ENCODE results near the gene PTPRD. TPM values are rescaled to one million over a fixed set of nuclear protein-coding genes. Genes with fewer than 3 reads are reported as not detected.

The PTPRD gene
- total and polyA plus RNA-seq, 2 donors (not counting 1 experiment from before 2014, with no cell fraction given) = not detected

- Histone ChIP-seq H3K4me2 (replicated peaks; ENCODE audit: low read depth, low read length, poor library complexity, severe bottlenecking) (no peak overlapping the region), H3K27me3 (replicated peaks in 1 of 4; ENCODE audit: control extremely low read depth in 1 of 4, control insufficient read depth in 3 of 4, insufficient read depth in 4 of 4, low read length in 3 of 4) (no peaks in the 10 kb centered on the region), H3K4me1 (ENCODE audit: control insufficient read depth in 2 of 2, insufficient read depth in 2 of 2, low read length in 2 of 2) (no peaks in the 10 kb centered on the region), H3K9ac (ENCODE audit: low read length) (no peak overlapping the region), H4K20me1 (ENCODE audit: control insufficient read depth, insufficient read depth, low read length, poor library complexity, severe bottlenecking) (no peaks in the 10 kb centered on the region), H3K4me3 (ENCODE audit: control extremely low read depth in 1 of 5, extremely low read depth in 1 of 5, insufficient read depth in 1 of 5, low read depth in 2 of 5, low read length in 4 of 5) (no peak overlapping the region), H3K27ac (ENCODE audit: low read length in 2 of 2) (no peak overlapping the region), H3K9me3 (ENCODE audit: control extremely low read depth in 1 of 3, control insufficient read depth in 2 of 3, insufficient read depth in 1 of 3, low read length in 2 of 3) (no peaks in the 10 kb centered on the region), H2AFZ (ENCODE audit: insufficient read depth, low read depth, low read length, poor library complexity, severe bottlenecking) (no peak overlapping the region), H3K79me2 (ENCODE audit: control insufficient read depth, insufficient read depth, low read length) (no peaks in the 10 kb centered on the region), H3K36me3 (replicated peaks in 1 of 2; ENCODE audit: control extremely low read depth in 1 of 2, control insufficient read depth in 1 of 2, extremely low read depth in 1 of 2, insufficient read depth in 2 of 2, low read length in 1 of 2) (no peaks in the 10 kb centered on the region)
- no peak overlapping the region for H3K27ac Mint-ChIP-seq
- no peak for TF ChIP-seq CTCF (IDR thresholded peaks at IDR 0.05)
- TF ChIP-seq EZH2 (IDR thresholded peaks at IDR 0.05; ENCODE audit: borderline replicate concordance, insufficient read depth, low read depth, low read length, poor library complexity, severe bottlenecking) = no peak
- no peak for DNase-seq
- no peak for ATAC-seq (ENCODE audit: low read depth)
- H3K4me1 Mint-ChIP-seq = no peaks in the 10 kb centered on the region
- no peaks in the 10 kb centered on the region for H3K27me3 Mint-ChIP-seq
- intact Hi-C loops (cut with micrococcal nuclease) = no loop called here
- POLR2A ChIA-PET = no interaction called here
- CTCF ChIA-PET = no interaction called here
- no peaks in the 10 kb centered on the region for H3K9me3 Mint-ChIP-seq (ENCODE audit: insufficient read depth)
- no peak overlapping the region for H3K4me3 Mint-ChIP-seq
These were observed 1813.2 kb downstream of the PTPRD start for GRCh38 chr9:8799615-8800014.

GRCh38 chr9:8799206-8799605 is 1813.6 kb downstream of the PTPRD start:
- Histone ChIP-seq H4K20me1 (ENCODE audit: control insufficient read depth, insufficient read depth, low read length, poor library complexity, severe bottlenecking) (no peaks in the 10 kb centered on the region), H3K4me3 (ENCODE audit: control extremely low read depth in 1 of 5, extremely low read depth in 1 of 5, insufficient read depth in 1 of 5, low read depth in 2 of 5, low read length in 4 of 5) (no peak overlapping the region), H2AFZ (ENCODE audit: insufficient read depth, low read depth, low read length, poor library complexity, severe bottlenecking) (no peak overlapping the region), H3K27me3 (replicated peaks in 1 of 4; ENCODE audit: control extremely low read depth in 1 of 4, control insufficient read depth in 3 of 4, insufficient read depth in 4 of 4, low read length in 3 of 4) (no peaks in the 10 kb centered on the region), H3K27ac (ENCODE audit: low read length in 2 of 2) (no peak overlapping the region), H3K9ac (ENCODE audit: low read length) (no peak overlapping the region), H3K9me3 (ENCODE audit: control extremely low read depth in 1 of 3, control insufficient read depth in 2 of 3, insufficient read depth in 1 of 3, low read length in 2 of 3) (no peaks in the 10 kb centered on the region), H3K79me2 (ENCODE audit: control insufficient read depth, insufficient read depth, low read length) (no peaks in the 10 kb centered on the region), H3K4me1 (ENCODE audit: control insufficient read depth in 2 of 2, insufficient read depth in 2 of 2, low read length in 2 of 2) (no peaks in the 10 kb centered on the region), H3K36me3 (replicated peaks in 1 of 2; ENCODE audit: control extremely low read depth in 1 of 2, control insufficient read depth in 1 of 2, extremely low read depth in 1 of 2, insufficient read depth in 2 of 2, low read length in 1 of 2) (no peaks in the 10 kb centered on the region), H3K4me2 (replicated peaks; ENCODE audit: low read depth, low read length, poor library complexity, severe bottlenecking) (no peak overlapping the region)
- H3K4me1 Mint-ChIP-seq = no peaks in the 10 kb centered on the region
- no peak overlapping the region for H3K27ac Mint-ChIP-seq
- no peak for DNase-seq
- intact Hi-C loops (cut with micrococcal nuclease) = no loop called here
- ChIA-PET POLR2A (no interaction called here), CTCF (no interaction called here)
- H3K4me3 Mint-ChIP-seq = no peak overlapping the region
- ATAC-seq (ENCODE audit: low read depth) = no peak
- TF ChIP-seq EZH2 (IDR thresholded peaks at IDR 0.05; ENCODE audit: borderline replicate concordance, insufficient read depth, low read depth, low read length, poor library complexity, severe bottlenecking) = no peak
- TF ChIP-seq CTCF (IDR thresholded peaks at IDR 0.05) = no peak
- H3K9me3 Mint-ChIP-seq (ENCODE audit: insufficient read depth) = no peaks in the 10 kb centered on the region
- H3K27me3 Mint-ChIP-seq = no peaks in the 10 kb centered on the region

Data from B cell (primary cell).